Panc1 (cell line): ENCODE data around the gene ACTL7A. TPM values are rescaled to one million over a fixed set of nuclear protein-coding genes. Genes with fewer than 3 reads are reported as not detected.
"Not testable (repeated sequence)": the region's sequence is repeated elsewhere in the genome, so short reads cannot be mapped to it uniquely, and the experiment has no call there.

ENCODE experiments used
- ATAC-seq: fragments of 200-7000 bp; cut with Tn5 transposase; 2 replicates; pipeline ENCODE4 v1.9.1; 2020; ENCODE audit warnings: mild to moderate bottlenecking, moderate library complexity
- BruUV-seq: library from RNA; stranded (reverse); fragments of 400-500 nt; replicated peaks from 2 replicates; lab custom pipeline; 2021; lab: Mats Ljungman, UMichigan
- CTCF ChIA-PET: fragments of 300-600 bp; sonication (Branson Sonifier 250); formaldehyde crosslinking; loops from one replicate; lab custom pipeline; 2022; ENCODE audit warnings: antibody characterized with exemption; lab: Charles Lee
- POLR2A ChIA-PET: fragments of 300-600 bp; sonication (Branson Sonifier 250); formaldehyde crosslinking; loops from one replicate; lab custom pipeline; 2022; ENCODE audit warnings: antibody characterized with exemption; lab: Charles Lee
- DNase-seq: peaks from one replicate; pipeline ENCODE4 v3.0.0-alpha.2; 2010; ENCODE audit warnings: low read depth, low spot score
- H3K27ac ChIP-seq: 2 replicates; pipeline ENCODE4 v1.5.1; 2011; ENCODE audit warnings: mild to moderate bottlenecking, low read length, inconsistent platforms
- H3K27me3 ChIP-seq: fragments of 200-500 bp; sonication (Bioruptor generic); 2 replicates; pipeline ENCODE4 v1.6.0; 2014; ENCODE audit warnings: low read length, inconsistent platforms; ENCODE audit not compliant: control insufficient read depth, insufficient read depth
- H3K36me3 ChIP-seq: fragments of 200-500 bp; sonication (Bioruptor generic); 2 replicates; pipeline ENCODE4 v1.5.1; 2014; ENCODE audit warnings: inconsistent platforms, mild to moderate bottlenecking, low read length, moderate library complexity; ENCODE audit not compliant: control insufficient read depth, insufficient read depth
- H3K4me1 ChIP-seq: 2 replicates; pipeline ENCODE4 v1.5.1; 2011; ENCODE audit warnings: inconsistent platforms, mild to moderate bottlenecking, low read length, moderate library complexity; ENCODE audit not compliant: control insufficient read depth, insufficient read depth
- H3K4me3 ChIP-seq, 2 experiments: 2 replicates each; pipeline ENCODE4 v1.5.1; 2011 to 2012; ENCODE audit warnings: low read depth in 2 of 2, low read length in 2 of 2, mild to moderate bottlenecking in 2 of 2, inconsistent platforms in 1 of 2, moderate library complexity in 1 of 2
- H3K9me3 ChIP-seq: fragments of 200-500 bp; sonication (Bioruptor generic); 2 replicates; pipeline ENCODE4 v1.5.1; 2014; ENCODE audit warnings: low read depth, mild to moderate bottlenecking, inconsistent platforms, low read length, moderate library complexity; ENCODE audit not compliant: control insufficient read depth, insufficient read depth
- CTCF ChIP-seq: fragments of 450-650 bp; IDR thresholded peaks from 2 replicates; pipeline ENCODE4 v1.5.1; 2017; ENCODE audit warnings: mild to moderate bottlenecking
- POLR2AphosphoS5 ChIP-seq: IDR thresholded peaks from 2 replicates; pipeline ENCODE4 v1.6.1; 2012; ENCODE audit warnings: mild to moderate bottlenecking, low read depth, low read length, moderate library complexity
- REST ChIP-seq, 2 experiments: IDR thresholded peaks; 2 replicates each; pipeline ENCODE4 v1.6.1; 2011 to 2012; ENCODE audit warnings: low read depth in 2 of 2, control low read depth in 1 of 2, low read length in 1 of 2, mild to moderate bottlenecking in 1 of 2, moderate library complexity in 1 of 2; ENCODE audit not compliant: insufficient read depth in 1 of 2
- SIN3A ChIP-seq: IDR thresholded peaks from 2 replicates; pipeline ENCODE4 v1.6.1; 2012; ENCODE audit warnings: low read depth, mild to moderate bottlenecking, low read length, moderate library complexity, borderline replicate concordance; ENCODE audit not compliant: insufficient read depth
- TCF7L2 ChIP-seq: IDR thresholded peaks from 2 replicates; pipeline ENCODE4 v1.6.1; 2011; ENCODE audit warnings: mild to moderate bottlenecking, low read depth, low read length, inconsistent platforms
- in situ Hi-C: cut with HindIII; loops from 2 replicates; pipeline ENCODE4 v1.10.0; 2016; ENCODE audit warnings: low sequenced_read_pairs, low pct_unique_long_range_greater_than_20kb
- intact Hi-C: fragments of 100-400 bp; cut with micrococcal nuclease; formaldehyde crosslinking; loops from one replicate; pipeline ENCODE4 v1.10.0; 2022; ENCODE audit not compliant: unreplicated experiment
- total RNA-seq: library from RNA; stranded (reverse); gene quantifications from one replicate; pipeline ENCODE4 v1.2.1, GENCODE V29; 2021; ENCODE audit not compliant: unreplicated experiment

ACTL7A gene
- total RNA-seq, 1 experiment from 2014 or later, result not detected

DNA sequence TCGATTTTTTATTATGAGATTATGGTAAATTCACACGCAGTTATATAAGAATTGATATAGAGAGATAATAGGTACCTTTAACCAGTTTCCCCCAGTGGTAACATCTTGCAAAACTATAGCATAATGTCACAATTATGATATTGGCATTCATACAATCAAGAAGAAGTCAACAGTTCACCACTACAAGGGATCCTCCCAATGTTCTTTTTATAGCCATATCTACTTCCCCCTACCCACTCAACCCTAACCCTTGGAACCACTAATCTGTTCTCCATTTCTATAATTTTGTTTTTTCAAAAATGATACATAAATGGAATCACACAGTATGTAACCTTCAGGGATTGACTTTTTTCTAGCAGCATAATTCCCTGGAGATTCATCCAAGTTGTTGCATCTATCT, 16.1 kb upstream of the ACTL7A start:
- no peaks in the 10 kb centered on the region for H3K4me1 ChIP-seq
- intact Hi-C loops, result no loop called here
- CTCF ChIA-PET, result no interaction called here
- POLR2A ChIA-PET, result no interaction called here
- H3K27me3 ChIP-seq, result no peaks in the 10 kb centered on the region
- TF ChIP-seq REST (IDR thresholded peaks at IDR 0.05; ENCODE audit: insufficient read depth in 1 of 2, low read depth in 2 of 2, low read length in 1 of 2), result no peak
- TF ChIP-seq TCF7L2, result no peak
- TF ChIP-seq POLR2AphosphoS5, result no peak
- TF ChIP-seq CTCF, result no peak
- TF ChIP-seq SIN3A, result no peak
- no peaks in the 10 kb centered on the region for H3K36me3 ChIP-seq
- no TSS peak for BruUV-seq
- in situ Hi-C loops, result no loop called here
- no peak for DNase-seq
- H3K4me3 ChIP-seq, result no peak overlapping the region
- H3K27ac ChIP-seq, result no peak overlapping the region
- H3K9me3 ChIP-seq, result no peaks in the 10 kb centered on the region
- no peak for ATAC-seq

DNA sequence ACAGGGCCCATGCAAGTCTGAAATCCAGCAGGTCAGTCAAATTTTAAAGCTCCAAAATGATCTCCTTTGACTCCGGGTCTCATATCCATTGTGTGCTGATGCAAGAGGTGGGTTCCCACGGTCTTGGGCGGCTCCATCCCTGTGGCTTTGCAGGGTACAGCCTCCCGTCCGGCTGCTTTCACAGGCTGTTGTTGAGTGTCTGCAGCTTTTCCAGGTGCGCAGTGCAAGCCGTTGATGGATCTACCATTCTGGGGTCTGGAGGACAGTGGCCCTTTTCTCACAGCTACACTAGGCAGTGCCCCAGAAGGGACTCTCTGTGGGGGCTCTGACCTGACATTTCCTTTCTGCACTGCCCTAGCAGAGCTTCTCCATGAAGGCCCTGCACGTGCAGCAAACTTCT, 13.8 kb upstream of the ACTL7A start:
- DNase-seq, CTCF ChIA-PET, H3K9me3 ChIP-seq, H3K36me3 ChIP-seq, H3K27me3 ChIP-seq, H3K4me3 ChIP-seq, intact Hi-C loops, in situ Hi-C loops, POLR2A ChIA-PET, H3K4me1 ChIP-seq, H3K27ac ChIP-seq, BruUV-seq, ATAC-seq: not testable (repeated sequence)

- H3K4me1 ChIP-seq, result no peaks in the 10 kb centered on the region
- no peak overlapping the region for H3K4me3 ChIP-seq
- H3K27me3 ChIP-seq, result no peaks in the 10 kb centered on the region
- no peak for TF ChIP-seq TCF7L2
- TF ChIP-seq CTCF, result peak; percentile 40; the same call in 1 of the 2 replicates
- H3K27ac ChIP-seq, result no peak overlapping the region
- DNase-seq (no peak), ATAC-seq (no peak)
- in situ Hi-C loops (no loop called here), intact Hi-C loops (no loop called here)
- H3K36me3 ChIP-seq, result no peaks in the 10 kb centered on the region
- ChIA-PET CTCF (no interaction called here), POLR2A (no interaction called here)
- no TSS peak for BruUV-seq
- no peaks in the 10 kb centered on the region for H3K9me3 ChIP-seq
Observed at GRCh38 chr9:108850293-108850897, 11.7 kb upstream of the ACTL7A start.
